GM12801 (cell line): ENCODE data around the gene MEA1.

Experiments used
- CTCF ChIP-seq: IDR thresholded peaks from one replicate; pipeline ENCODE4 v1.5.1; 2011; ENCODE audit warnings: control low read depth; ENCODE audit not compliant: insufficient read length; ENCODE audit errors: extremely low read depth

MEA1 gene

DNA sequence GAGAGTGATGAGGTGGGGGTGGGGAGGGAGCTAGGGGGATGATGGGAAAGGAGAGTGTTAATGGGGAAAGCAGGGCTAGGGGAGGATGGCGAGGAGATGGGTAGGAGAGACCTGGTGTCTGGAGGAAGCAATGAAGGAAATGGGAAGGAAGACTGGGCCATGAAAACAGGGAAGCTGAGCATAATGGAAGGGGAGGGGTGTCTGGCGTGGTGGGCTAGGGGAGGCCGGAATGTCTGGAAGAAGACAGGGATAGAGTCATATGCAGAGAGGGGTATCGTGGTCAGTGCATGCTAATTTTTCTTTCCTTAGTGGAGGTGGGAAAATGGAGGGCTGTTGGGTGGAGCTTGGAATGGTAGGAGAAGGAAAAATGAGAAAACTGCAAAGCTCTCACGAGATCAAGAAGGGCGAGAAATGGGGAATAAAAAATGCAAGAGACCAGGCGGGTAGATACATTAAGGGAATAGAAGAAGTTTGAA lies 726 bp upstream of the MEA1 start:
- TF ChIP-seq CTCF: no peak

GRCh38 chr6:43013097-43013842 lies 476 bp downstream of the MEA1 start:
- TF ChIP-seq CTCF: no peak

DNA sequence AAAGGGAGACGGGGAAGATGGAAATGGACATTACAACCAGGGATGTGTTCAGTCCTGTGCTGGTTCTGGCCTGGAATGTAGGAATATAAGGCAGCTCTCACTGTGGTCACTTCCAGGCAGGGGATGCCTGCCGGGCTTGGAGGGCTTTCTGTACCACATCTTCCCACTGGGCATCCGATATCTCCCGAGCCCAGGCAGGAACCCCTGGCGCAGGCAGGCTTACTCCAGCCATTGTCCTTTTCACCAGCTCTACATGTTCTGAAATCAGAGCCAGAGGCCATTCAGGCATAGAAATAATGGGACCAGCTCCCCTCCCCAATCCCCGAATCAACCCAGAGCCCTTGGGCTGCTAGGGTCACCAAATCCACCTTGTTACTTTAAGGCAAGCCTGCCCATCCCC lies 1.4 kb downstream of the MEA1 start:
- TF ChIP-seq CTCF: no peak

DNA sequence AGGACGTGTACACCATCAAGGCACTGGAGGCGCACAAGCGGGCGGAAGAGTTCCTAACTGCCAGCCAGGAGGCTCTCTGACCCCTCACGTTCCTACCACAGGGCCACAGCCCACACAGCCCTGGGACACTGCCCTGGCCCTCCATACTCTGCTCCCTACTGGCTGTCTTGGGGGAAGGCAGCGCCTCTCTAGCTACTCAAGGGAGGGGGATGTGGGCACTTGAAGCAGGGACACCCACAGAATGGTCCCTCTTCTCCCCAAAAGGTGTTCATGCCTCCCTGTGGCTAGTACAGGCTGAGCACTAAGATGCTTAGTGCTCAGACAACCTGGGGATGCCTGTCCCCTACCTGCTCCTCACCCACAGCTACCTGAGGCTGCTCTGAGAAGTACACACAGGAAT lies 2.5 kb downstream of the MEA1 start:
- no peak for TF ChIP-seq CTCF

GRCh38 chr6:43009124-43009523 lies 4.6 kb downstream of the MEA1 start:
- TF ChIP-seq CTCF: no peak

DNA sequence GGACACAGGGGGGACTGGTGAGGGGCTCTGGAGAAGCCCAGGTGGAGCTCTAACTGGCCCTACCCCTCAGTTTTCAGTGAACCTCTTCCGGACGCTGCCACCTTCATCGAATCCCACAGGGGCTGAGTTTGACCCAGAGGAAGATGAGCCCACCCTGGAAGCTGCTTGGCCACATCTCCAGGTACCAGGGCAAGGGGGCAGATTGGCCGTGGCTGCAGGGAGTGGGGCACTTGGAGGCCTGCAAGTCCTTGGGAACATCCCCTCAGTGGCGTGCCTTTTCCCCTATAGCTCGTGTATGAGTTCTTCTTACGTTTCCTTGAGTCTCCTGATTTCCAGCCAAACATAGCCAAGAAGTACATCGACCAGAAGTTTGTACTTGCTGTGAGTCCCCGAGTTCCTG lies 6.6 kb downstream of the MEA1 start:
- TF ChIP-seq CTCF: no peak

DNA sequence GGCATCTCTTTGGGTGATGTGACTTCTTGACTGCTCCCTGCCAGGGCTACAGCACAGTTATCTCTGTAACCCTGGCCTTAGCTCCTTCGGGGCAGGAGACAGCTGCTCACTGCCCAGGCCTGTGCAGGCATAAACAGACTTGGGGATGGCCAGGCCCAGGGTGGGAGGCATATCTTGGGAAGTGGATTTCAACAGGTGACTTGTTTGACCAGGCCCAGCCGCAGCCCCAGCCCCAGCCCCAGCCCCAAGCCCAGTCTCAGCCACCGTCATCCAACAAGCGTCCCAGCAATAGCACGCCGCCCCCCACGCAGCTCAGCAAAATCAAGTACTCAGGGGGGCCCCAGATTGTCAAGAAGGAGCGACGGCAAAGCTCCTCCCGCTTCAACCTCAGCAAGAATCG lies 7.5 kb downstream of the MEA1 start:
- TF ChIP-seq CTCF: no peak
